GM23248 (cell line): ENCODE data around the gene SPATA24. TPM values are rescaled to one million over a fixed set of nuclear protein-coding genes. Genes with fewer than 3 reads are reported as not detected.
A peak's percentile ranks its signal among the peaks of the same experiment; 100 is the strongest.

Experiments used
- DNase-seq: peaks from one replicate; pipeline ENCODE4 v3.0.0-alpha.2; 2015
- H2AFZ ChIP-seq: fragments of 200-600 bp; sonication (generic); 2 replicates; pipeline ENCODE4 v1.6.1; 2016; ENCODE audit warnings: antibody characterized with exemption
- H3F3A ChIP-seq: fragments of 200-600 bp; sonication (generic); 2 replicates; pipeline ENCODE4 v1.6.1; 2016; ENCODE audit warnings: mild to moderate bottlenecking, antibody characterized with exemption, mixed run types; ENCODE audit not compliant: insufficient read depth
- H3K27ac ChIP-seq: fragments of 200-600 bp; sonication (generic); 2 replicates; pipeline ENCODE4 v1.5.1; 2016; ENCODE audit warnings: mild to moderate bottlenecking
- H3K27me3 ChIP-seq: fragments of 200-600 bp; sonication (generic); replicated peaks from 2 replicates; pipeline ENCODE4 v1.6.1; 2016; ENCODE audit warnings: mild to moderate bottlenecking; ENCODE audit not compliant: insufficient read depth
- H3K36me3 ChIP-seq: fragments of 200-600 bp; sonication (generic); 2 replicates; pipeline ENCODE4 v1.6.1; 2016; ENCODE audit warnings: low read depth, mild to moderate bottlenecking
- H3K4me1 ChIP-seq: fragments of 200-600 bp; sonication (generic); 2 replicates; pipeline ENCODE4 v1.6.1; 2016; ENCODE audit warnings: mild to moderate bottlenecking; ENCODE audit not compliant: insufficient read depth
- H3K4me2 ChIP-seq: fragments of 200-600 bp; sonication (generic); one replicate; pipeline ENCODE4 v1.6.1; 2016; ENCODE audit warnings: mild to moderate bottlenecking; ENCODE audit not compliant: unreplicated experiment
- H3K4me3 ChIP-seq: fragments of 200-600 bp; sonication (generic); 2 replicates; pipeline ENCODE4 v1.5.1; 2016; ENCODE audit warnings: mild to moderate bottlenecking
- H3K79me2 ChIP-seq: fragments of 200-600 bp; sonication (generic); 2 replicates; pipeline ENCODE4 v1.6.1; 2016; ENCODE audit warnings: mild to moderate bottlenecking; ENCODE audit not compliant: insufficient read depth
- H3K9ac ChIP-seq: fragments of 200-600 bp; sonication (generic); 2 replicates; pipeline ENCODE4 v1.6.1; 2016; ENCODE audit warnings: mild to moderate bottlenecking
- H3K9me2 ChIP-seq: fragments of 200-600 bp; sonication (generic); 2 replicates; pipeline ENCODE4 v1.6.1; 2016; ENCODE audit warnings: mixed run types, mild to moderate bottlenecking, moderate library complexity; ENCODE audit not compliant: insufficient read depth
- H3K9me3 ChIP-seq: fragments of 200-600 bp; sonication (generic); one replicate; pipeline ENCODE4 v1.6.1; 2017; ENCODE audit warnings: low read depth
- H4K20me1 ChIP-seq: fragments of 200-600 bp; sonication (generic); 2 replicates; pipeline ENCODE4 v1.6.0; 2016; ENCODE audit not compliant: insufficient read depth
- EZH2 ChIP-seq: fragments of 200-600 bp; sonication (generic); IDR thresholded peaks from 2 replicates; pipeline ENCODE4 v1.6.1; 2018; ENCODE audit warnings: antibody characterized with exemption, mild to moderate bottlenecking; ENCODE audit not compliant: insufficient read depth, poor library complexity, severe bottlenecking
- EZH2phosphoT487 ChIP-seq: fragments of 200-600 bp; sonication (generic); IDR thresholded peaks from 2 replicates; pipeline ENCODE4 v1.6.1; 2018; ENCODE audit warnings: antibody characterized with exemption, moderate library complexity, mild to moderate bottlenecking, low read depth; ENCODE audit not compliant: insufficient read depth
- WGBS, 2 experiments: methylation state at CpG; one replicate each; pipeline ENCODE4 v1.1.6; 2015 to 2017; ENCODE audit warnings: low lambda C conversion rate in 2 of 2, low coverage in 1 of 2; ENCODE audit errors: missing lambda C conversion rate in 2 of 2; 5-methylcytosine and 5-hydroxymethylcytosine counted together
- in situ Hi-C: fragments of 300-500 bp; cut with MboI; formaldehyde crosslinking; loops from 2 replicates; pipeline ENCODE4 v1.15.0; 2020
- polyA plus RNA-seq: library from polyadenylated mRNA; unstranded; fragments of >200 nt; fragmentation: Nextera tagmentation; extraction: Ambion mirVana; gene quantifications from 2 replicates; pipeline ENCODE4 v1.2.1, GENCODE V29; 2016
- total RNA-seq: library from RNA; depleted of rRNA; stranded (reverse); fragments of >200 nt; shearing (Covaris generic); gene quantifications from 2 replicates; pipeline ENCODE4 v1.2.3, GENCODE V29; 2014

Gene SPATA24
- total and polyA plus RNA-seq, 2 experiments from 2014 or later, result 0.43 to 4.3 TPM

DNA sequence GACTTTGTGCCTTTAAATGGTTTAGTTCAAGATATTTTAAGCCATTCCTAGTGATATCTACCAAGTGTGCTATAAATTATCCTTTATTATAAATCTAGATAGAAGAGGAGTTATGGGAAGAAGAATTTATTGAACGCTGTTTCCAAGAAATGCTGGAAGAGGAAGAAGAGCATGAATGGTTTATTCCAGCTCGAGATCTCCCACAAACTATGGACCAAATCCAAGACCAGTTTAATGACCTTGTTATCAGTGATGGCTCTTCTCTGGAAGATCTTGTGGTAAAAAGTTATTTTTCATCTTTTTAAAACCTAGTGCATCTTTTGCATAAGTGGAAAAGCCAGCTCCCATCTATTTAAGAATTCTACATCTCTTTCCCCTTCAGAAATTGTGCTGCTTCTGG lies 39.4 kb downstream of the SPATA24 start:
- no peak for DNase-seq
- Histone ChIP-seq H4K20me1 (peaks cover 3% of the 10 kb centered on the region; the same call in 1 of the 2 replicates), H3F3A (peaks cover 8% of the 10 kb centered on the region), H3K4me3 (no peak overlapping the region), H3K9ac (no peak overlapping the region), H3K27me3 (no peaks in the 10 kb centered on the region), H3K27ac (no peak overlapping the region), H3K36me3 (peaks cover 41% of the 10 kb centered on the region), H3K9me2 (no peaks in the 10 kb centered on the region), H3K4me1 (peaks cover 16% of the 10 kb centered on the region), H3K4me2 (no peak overlapping the region), H3K9me3 (no peaks in the 10 kb centered on the region), H3K79me2 (peaks cover 91% of the 10 kb centered on the region), H2AFZ (no peak overlapping the region)
- TF ChIP-seq EZH2phosphoT487 (no peak), EZH2 (no peak)
- 83 to 85% methylated on average over 2 of the region's 2 CpGs for whole genome bisulfite sequencing, 2 experiments
- in situ Hi-C loops, result no loop called here

DNA sequence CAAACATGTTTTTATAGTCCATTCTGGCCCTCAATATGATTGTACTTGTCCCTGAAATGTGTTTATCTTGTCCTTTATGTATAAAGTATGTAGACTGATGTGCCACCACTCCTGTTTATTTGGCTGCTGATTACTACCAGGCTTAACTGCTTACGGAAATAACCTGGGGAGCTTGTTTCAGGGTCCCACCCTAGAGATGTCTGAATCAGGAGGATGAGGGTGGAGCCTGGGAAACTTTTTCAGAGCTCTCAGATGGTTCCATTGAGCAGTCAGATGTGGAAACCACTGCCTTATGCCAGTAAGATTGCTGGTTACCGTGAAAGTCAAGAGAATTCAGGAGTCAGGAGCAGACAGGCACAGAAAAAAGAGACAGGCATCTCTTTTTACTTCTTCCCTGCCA lies 40.0 kb downstream of the SPATA24 start:
- Histone ChIP-seq H3K9me2 (no peaks in the 10 kb centered on the region), H3K79me2 (peaks cover 96% of the 10 kb centered on the region), H3K9me3 (no peaks in the 10 kb centered on the region), H3K4me3 (no peak overlapping the region), H3K4me2 (no peak overlapping the region), H3K9ac (no peak overlapping the region), H2AFZ (no peak overlapping the region), H3K27ac (no peak overlapping the region), H3K27me3 (no peaks in the 10 kb centered on the region), H3K36me3 (peaks cover 39% of the 10 kb centered on the region), H3F3A (peaks cover 11% of the 10 kb centered on the region), H4K20me1 (peaks cover 4% of the 10 kb centered on the region; the same call in 1 of the 2 replicates), H3K4me1 (peaks cover 16% of the 10 kb centered on the region)
- in situ Hi-C loops, result no loop called here
- WGBS, 2 experiments, result 57 to 58% methylated on average over 2 of the region's 2 CpGs
- DNase-seq, result no peak
- TF ChIP-seq EZH2phosphoT487 (no peak), EZH2 (no peak)

DNA sequence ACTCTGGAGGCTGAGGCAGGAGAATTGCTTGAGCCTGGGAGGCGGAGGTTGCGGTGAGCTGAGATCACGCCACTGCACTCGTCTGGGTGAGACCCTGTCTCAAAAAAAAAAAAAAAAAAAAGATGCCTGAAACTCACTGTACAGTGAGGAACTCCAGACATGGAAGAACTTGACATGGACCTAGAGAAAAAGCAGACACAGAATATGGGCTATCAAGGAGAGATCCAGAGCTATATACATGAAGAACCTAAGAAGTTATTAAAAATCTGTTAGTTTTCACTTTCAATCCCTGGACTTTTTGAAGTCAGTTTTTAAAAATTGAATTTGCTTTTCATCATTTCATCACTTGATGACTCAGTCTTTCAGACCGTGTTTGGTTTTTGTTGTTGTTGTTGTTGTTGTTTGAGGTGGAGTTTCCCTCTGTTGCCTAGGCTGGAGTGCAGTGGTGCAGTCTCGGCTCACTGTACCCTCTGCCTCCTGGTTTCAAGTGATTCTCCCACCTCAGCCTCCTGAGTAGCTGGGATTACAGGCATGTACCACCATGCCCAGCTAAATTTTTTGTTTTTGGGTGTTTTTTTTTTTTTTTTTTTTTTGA lies 42.0 kb downstream of the SPATA24 start:
- Histone ChIP-seq H3K27ac (no peak overlapping the region), H3K27me3 (no peaks in the 10 kb centered on the region), H3K4me3 (no peak overlapping the region), H3K36me3 (peaks cover 36% of the 10 kb centered on the region), H4K20me1 (peaks cover 15% of the 10 kb centered on the region; the same call in 1 of the 2 replicates), H3K4me2 (no peak overlapping the region), H3K4me1 (peaks cover 12% of the 10 kb centered on the region), H3K9me2 (no peaks in the 10 kb centered on the region), H3F3A (peaks cover 13% of the 10 kb centered on the region), H2AFZ (no peak overlapping the region), H3K79me2 (peaks cover 97% of the 10 kb centered on the region), H3K9ac (no peak overlapping the region), H3K9me3 (no peaks in the 10 kb centered on the region)
- TF ChIP-seq EZH2 (no peak), EZH2phosphoT487 (no peak)
- DNase-seq, result peak; percentile 18
- WGBS, 2 experiments, result 60 to 63% methylated on average over 4 to 6 of the region's 6 CpGs
- in situ Hi-C loops, result no loop called here

DNA sequence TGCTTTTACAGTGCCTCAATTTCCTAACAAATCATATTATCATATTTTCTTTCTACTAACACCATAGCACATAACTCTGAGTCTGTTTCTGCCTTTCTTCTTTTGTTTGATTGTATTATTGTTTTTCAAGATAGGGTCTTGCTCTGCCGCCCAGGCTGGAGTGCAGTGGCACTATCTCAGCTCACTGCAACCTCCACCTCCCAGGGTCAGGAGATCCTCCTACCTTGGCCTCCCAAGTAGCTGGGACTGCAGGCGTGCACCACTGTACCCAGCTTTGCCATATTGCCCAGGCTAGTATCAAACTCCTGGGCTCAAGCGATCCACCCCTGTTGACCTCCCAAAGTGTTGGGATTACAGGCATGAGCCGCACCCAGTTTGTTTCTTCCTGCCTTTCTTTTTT lies 43.5 kb downstream of the SPATA24 start:
- in situ Hi-C loops, result no loop called here
- H3K9me2 ChIP-seq, result no peaks in the 10 kb centered on the region
- no peak overlapping the region for H3K4me2 ChIP-seq
- no peaks in the 10 kb centered on the region for H3K9me3 ChIP-seq
- peaks cover 13% of the 10 kb centered on the region for H3F3A ChIP-seq
- WGBS, 2 experiments, result 94 to 96% methylated on average over 4 of the region's 4 CpGs
- H3K4me1 ChIP-seq, result peaks cover 12% of the 10 kb centered on the region
- DNase-seq, result no peak
- peaks cover 22% of the 10 kb centered on the region for H3K36me3 ChIP-seq
- peaks cover 15% of the 10 kb centered on the region; the same call in 1 of the 2 replicates for H4K20me1 ChIP-seq
- H3K27ac ChIP-seq, result no peak overlapping the region
- no peak overlapping the region for H3K9ac ChIP-seq
- H3K4me3 ChIP-seq, result no peak overlapping the region
- no peaks in the 10 kb centered on the region for H3K27me3 ChIP-seq
- peaks cover 98% of the 10 kb centered on the region for H3K79me2 ChIP-seq
- no peak overlapping the region for H2AFZ ChIP-seq
- TF ChIP-seq EZH2 (no peak), EZH2phosphoT487 (no peak)
